CD4-positive, alpha-beta T cell (primary cell): ENCODE measurements around the gene TMUB1. TPM values are rescaled to one million over a fixed set of nuclear protein-coding genes. Genes with fewer than 3 reads are reported as not detected.

Source experiments
- ATAC-seq: fragments of 200-7000 bp; cut with Tn5 transposase; one replicate; pipeline ENCODE4 v1.10.0; 2022; ENCODE audit warnings: mild to moderate bottlenecking; ENCODE audit not compliant: poor library complexity
- CTCF ChIA-PET: fragments of 350-600 bp; sonication (Branson Sonifier 250); formaldehyde crosslinking; loops from one replicate; lab custom pipeline; 2021; ENCODE audit warnings: antibody characterized with exemption, inconsistent platforms; lab: Charles Lee
- POLR2A ChIA-PET: fragments of 350-600 bp; sonication (Branson Sonifier 250); formaldehyde crosslinking; loops from one replicate; lab custom pipeline; 2021; ENCODE audit warnings: antibody characterized with exemption, inconsistent platforms; lab: Charles Lee
- DNase-seq, 14 experiments: peaks; one replicate each; pipeline ENCODE4 v3.0.0-alpha.2; 2013 to 2020; ENCODE audit warnings: mixed read lengths in 2 of 14
- H3K27ac ChIP-seq, 2 donors: one replicate each; pipeline versions ENCODE4 v1.5.1 to v1.7.0; 2013; ENCODE audit warnings: low read length in 2 of 2, low read depth in 1 of 2, mild to moderate bottlenecking in 1 of 2
- H3K27me3 ChIP-seq, 2 experiments: 1 replicate in 1 of 2; 2 replicates in 1 of 2; pipeline versions ENCODE4 v1.6.1 to v1.7.0; 2013; ENCODE audit warnings: low read length in 2 of 2, control low read depth in 1 of 2, mild to moderate bottlenecking in 1 of 2, moderate library complexity in 1 of 2; ENCODE audit not compliant: insufficient read depth in 2 of 2, control insufficient read depth in 1 of 2
- H3K36me3 ChIP-seq: one replicate; pipeline ENCODE4 v1.6.1; 2013; ENCODE audit warnings: low read length, control low read depth; ENCODE audit not compliant: insufficient read depth
- H3K4me1 ChIP-seq: one replicate; pipeline ENCODE4 v1.6.1; 2013; ENCODE audit warnings: low read length, control low read depth; ENCODE audit not compliant: insufficient read depth
- H3K4me3 ChIP-seq: one replicate; pipeline ENCODE4 v1.5.1; 2013; ENCODE audit warnings: mild to moderate bottlenecking, low read length, moderate library complexity
- H3K9me3 ChIP-seq, 2 experiments: 1 replicate in 1 of 2; 2 replicates in 1 of 2; pipeline versions ENCODE4 v1.6.1 to v1.7.0; 2013; ENCODE audit warnings: low read length in 2 of 2, mild to moderate bottlenecking in 2 of 2, control low read depth in 1 of 2, moderate library complexity in 1 of 2; ENCODE audit not compliant: control insufficient read depth in 1 of 2, insufficient read depth in 1 of 2
- H3K27ac Mint-ChIP-seq: one replicate; pipeline ENCODE4 v1.8.0; 2020; ENCODE audit warnings: mixed read lengths
- H3K27me3 Mint-ChIP-seq: one replicate; pipeline ENCODE4 v1.8.0; 2021; ENCODE audit warnings: mixed read lengths
- H3K36me3 Mint-ChIP-seq: one replicate; pipeline ENCODE4 v1.8.0; 2021; ENCODE audit warnings: low read depth, mixed read lengths
- H3K4me1 Mint-ChIP-seq: one replicate; pipeline ENCODE4 v1.8.0; 2021; ENCODE audit warnings: low read depth, mixed read lengths
- H3K4me3 Mint-ChIP-seq: one replicate; pipeline ENCODE4 v1.8.0; 2020; ENCODE audit warnings: mild to moderate bottlenecking, mixed read lengths
- H3K9me3 Mint-ChIP-seq: one replicate; pipeline ENCODE4 v1.8.0; 2020; ENCODE audit warnings: mixed read lengths
- CTCF ChIP-seq: fragments of 200-600 bp; IDR thresholded peaks from one replicate; pipeline ENCODE4 v1.8.0; 2022; ENCODE audit warnings: antibody characterized with exemption, mild to moderate bottlenecking
- intact Hi-C, 2 experiments: fragments of 100-400 bp; cut with DNase I in 1 of 2; cut with micrococcal nuclease in 1 of 2; formaldehyde crosslinking; loops; one replicate each; pipeline versions ENCODE4 v1.15.1 to v1.9.0; 2023 to 2025; cut with DNase I, micrococcal nuclease
- total RNA-seq, 174 experiments: library from RNA in 2 of 174; stranded (reverse) in 2 of 174; gene quantifications; one replicate each; pipeline ENCODE4 v1.2.3 and lab custom pipeline; 2021 to 2026

Gene TMUB1
- total RNA-seq, 2 experiments from 2014 or later: 44.5 to 46.6 TPM

- Histone ChIP-seq H3K27me3 (no peaks in the 10 kb centered on the region), H3K36me3 (no peaks in the 10 kb centered on the region), H3K9me3 (no peaks in the 10 kb centered on the region), H3K27ac (no peak overlapping the region), H3K4me3 (no peak overlapping the region), H3K4me1 (peaks cover 23% of the 10 kb centered on the region)
- ChIA-PET POLR2A (interaction anchor here (0.6 to 1.3 kb wide), 5 partner anchors 9 to 32 kb away, joined by 3 to 5 read pairs (median 4); partner anchors contain the start of genes ABCB8, FASTK and SLC4A2), CTCF (interaction anchor here (0.6 to 1.6 kb wide), 4 partner anchors 19 to 44 kb away, joined by 3 to 4 read pairs (median 4); partner anchors contain the start of gene ABCB8)
- Mint-ChIP-seq H3K4me1 (peaks cover 12% of the 10 kb centered on the region), H3K27ac (no peak overlapping the region), H3K9me3 (no peaks in the 10 kb centered on the region), H3K27me3 (no peaks in the 10 kb centered on the region), H3K4me3 (no peak overlapping the region), H3K36me3 (no peaks in the 10 kb centered on the region)
- TF ChIP-seq CTCF: no peak
- intact Hi-C loops: loop anchor here in 1 of 2 experiments (10.0 kb wide), 1 partner anchor 1336 kb away; a partner anchor contains a TSS
- DNase-seq (peak; percentile 23 to 87 (median 51)), ATAC-seq (peak; percentile 95)
Measured at GRCh38 chr7:151051108-151051507, 32.2 kb downstream of the TMUB1 start.

- peaks cover 7% of the 10 kb centered on the region for H3K36me3 ChIP-seq
- Mint-ChIP-seq H3K36me3 (peaks cover 18% of the 10 kb centered on the region), H3K27me3 (no peaks in the 10 kb centered on the region), H3K27ac (no peak overlapping the region), H3K9me3 (no peaks in the 10 kb centered on the region), H3K4me3 (no peak overlapping the region), H3K4me1 (peaks cover 7% of the 10 kb centered on the region)
- no peak for DNase-seq
- no peaks in the 10 kb centered on the region for H3K27me3 ChIP-seq
- ChIA-PET POLR2A (interaction anchor here (0.7 kb wide), 1 partner anchor 9 kb away, joined by 3 read pairs; no protein-coding TSS in a partner anchor), CTCF (no interaction called here)
- no peak overlapping the region for H3K4me3 ChIP-seq
- no peak overlapping the region for H3K27ac ChIP-seq
- H3K4me1 ChIP-seq: peaks cover 23% of the 10 kb centered on the region
- no peaks in the 10 kb centered on the region for H3K9me3 ChIP-seq
- no peak for TF ChIP-seq CTCF
- no peak for ATAC-seq
- intact Hi-C loops: no loop called here
Measured at GRCh38 chr7:151048911-151049463, 34.3 kb downstream of the TMUB1 start.

- Histone ChIP-seq H3K27ac (no peak within 1 kb of the TSS), H3K36me3 (peaks cover 7% of the 10 kb centered on the region), H3K4me1 (peaks cover 20% of the 10 kb centered on the region), H3K27me3 (no peaks in the 10 kb centered on the region), H3K9me3 (no peaks in the 10 kb centered on the region), H3K4me3 (no peak within 1 kb of the TSS)
- Mint-ChIP-seq H3K4me1 (peaks cover 7% of the 10 kb centered on the region), H3K27ac (no peak within 1 kb of the TSS), H3K9me3 (no peaks in the 10 kb centered on the region), H3K4me3 (no peak within 1 kb of the TSS), H3K27me3 (no peaks in the 10 kb centered on the region), H3K36me3 (peaks cover 20% of the 10 kb centered on the region)
- no peak for TF ChIP-seq CTCF
- no peak for ATAC-seq
- no peak for DNase-seq
- intact Hi-C loops: no loop called here
- POLR2A ChIA-PET: no interaction called here
- CTCF ChIA-PET: no interaction called here
Measured at GRCh38 chr7:151047976-151048815, 35.1 kb downstream of the TMUB1 start, which contains the start of gene ASIC3. Gene ASIC3 (plus strand): TSS chr7:151048531. CDS start chr7:151048886, 355 bp downstream.
